HG03097 (cell line): Measurements from ENCODE around the gene SETDB1.
A peak's percentile ranks its signal among the peaks of the same experiment; 100 is the strongest.
"Not testable (repeated sequence)": the region's sequence is repeated elsewhere in the genome, so short reads cannot be mapped to it uniquely, and the experiment has no call there.

ENCODE experiments used
- ATAC-seq: cut with Tn5 transposase; IDR thresholded peaks from one replicate; pipeline ENCODE4 v1.9.1; 2021; ENCODE audit not compliant: unreplicated experiment, low FRiP score

Gene SETDB1

DNA sequence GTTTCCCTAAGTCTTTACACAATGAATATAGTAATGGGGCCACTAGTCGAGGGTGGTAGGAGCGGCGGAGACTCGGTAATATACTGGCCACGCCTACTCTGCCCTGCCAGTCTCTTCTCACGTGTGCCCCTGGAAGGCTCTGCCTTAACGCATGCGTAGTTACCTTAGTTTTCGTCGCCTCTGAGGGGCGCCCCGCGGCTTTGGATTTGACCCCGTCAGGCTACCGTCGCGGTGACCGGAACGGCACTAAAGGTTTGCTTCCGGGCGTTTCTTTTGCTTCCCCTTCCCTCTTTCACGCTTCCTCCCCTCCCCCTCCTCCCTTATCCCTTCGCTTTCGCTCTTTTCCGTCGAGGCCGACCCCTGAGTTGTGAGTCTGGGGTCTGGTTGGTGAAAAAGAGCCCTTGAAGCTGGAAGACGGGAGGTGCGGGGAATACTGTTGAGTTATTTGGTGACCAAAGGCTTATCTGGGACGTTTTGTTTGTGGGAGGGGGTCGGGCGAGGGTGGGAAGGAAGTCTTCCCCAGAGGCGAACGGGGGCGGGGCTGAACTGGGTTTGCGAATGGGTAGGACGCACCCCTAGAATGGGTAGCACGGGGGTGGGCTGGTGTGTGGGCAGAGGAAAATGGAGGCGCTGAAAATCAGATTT lies at the start of gene SETDB1:
Gene SETDB1 (plus strand): TSS at position 267 of the 645 bp plus-strand sequence. CDS start 1,352 bp downstream, outside the sequence.
- peak; percentile 90 for ATAC-seq

DNA sequence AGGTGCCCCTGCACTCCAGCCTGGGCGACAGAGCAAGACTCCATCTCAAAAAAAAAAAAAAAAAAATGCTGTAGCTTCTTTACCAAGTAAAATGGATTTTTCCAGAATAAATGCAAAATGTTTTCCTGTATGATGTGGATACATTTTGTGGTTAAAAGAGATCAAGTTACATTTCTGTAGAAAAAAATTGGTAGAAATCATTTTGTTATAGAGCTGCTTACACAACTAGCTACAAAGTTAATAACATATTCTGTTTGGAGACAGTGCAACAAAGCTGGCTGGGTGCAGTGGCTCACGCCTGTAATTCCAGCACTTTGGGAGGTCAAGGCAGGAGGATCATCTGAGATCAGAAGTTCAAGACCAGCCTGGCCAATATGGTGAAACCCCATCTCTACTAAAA lies 47.2 kb upstream of the SETDB1 start:
- ATAC-seq: not testable (repeated sequence)

DNA sequence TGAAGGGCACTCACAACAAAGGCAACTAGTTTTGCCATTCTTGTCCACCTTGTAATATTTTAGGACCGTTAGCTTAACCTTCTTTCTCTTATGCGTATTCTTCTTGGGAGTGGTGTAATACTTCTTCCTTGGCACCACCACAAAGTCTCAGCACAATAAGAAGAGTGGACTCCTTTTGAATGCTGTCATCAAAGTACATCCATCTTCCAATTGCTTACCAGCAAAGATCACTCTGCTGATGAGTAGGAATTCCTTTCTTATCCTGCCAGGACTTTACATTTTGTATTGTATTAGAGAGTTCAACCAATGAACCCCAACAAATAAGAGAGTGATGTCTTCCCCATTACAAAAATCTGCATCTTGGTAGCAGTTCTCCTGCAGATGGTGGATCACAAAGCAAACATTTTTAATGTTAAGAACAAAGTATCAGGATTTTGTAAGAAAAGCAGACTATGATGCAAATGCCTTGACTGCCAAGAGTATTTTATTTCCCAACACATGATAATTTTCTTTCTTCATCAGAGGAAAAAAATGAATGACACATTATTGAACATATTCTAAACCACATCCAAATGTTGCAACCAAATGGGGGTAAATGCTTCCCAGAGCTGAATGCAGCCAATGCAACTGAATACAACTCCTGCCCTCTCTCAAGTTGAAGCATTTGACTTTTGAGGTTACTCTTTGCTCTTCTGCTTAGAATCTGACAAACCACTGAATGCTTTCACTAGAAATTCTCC lies 44.7 kb upstream of the SETDB1 start:
- ATAC-seq: no peak

DNA sequence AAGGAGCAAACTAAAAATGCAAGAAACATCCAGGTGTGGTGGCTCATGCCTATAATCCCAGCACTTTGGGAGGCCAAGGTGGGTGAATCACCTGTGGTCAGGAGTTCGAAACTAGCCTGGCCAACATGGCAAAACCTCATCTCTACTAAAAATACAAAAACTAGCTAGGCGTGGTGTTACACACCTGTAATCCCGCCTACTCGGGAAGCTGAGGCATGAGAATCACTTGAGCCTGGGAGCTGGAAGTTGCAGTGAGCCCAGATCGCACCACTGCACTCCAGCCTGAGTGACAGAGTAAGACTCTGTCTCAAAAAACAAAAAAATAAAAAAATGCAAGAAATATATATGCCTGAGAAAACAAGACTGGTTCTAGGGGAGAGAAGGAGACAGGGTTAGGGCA lies 43.0 kb upstream of the SETDB1 start:
- not testable (repeated sequence) for ATAC-seq

DNA sequence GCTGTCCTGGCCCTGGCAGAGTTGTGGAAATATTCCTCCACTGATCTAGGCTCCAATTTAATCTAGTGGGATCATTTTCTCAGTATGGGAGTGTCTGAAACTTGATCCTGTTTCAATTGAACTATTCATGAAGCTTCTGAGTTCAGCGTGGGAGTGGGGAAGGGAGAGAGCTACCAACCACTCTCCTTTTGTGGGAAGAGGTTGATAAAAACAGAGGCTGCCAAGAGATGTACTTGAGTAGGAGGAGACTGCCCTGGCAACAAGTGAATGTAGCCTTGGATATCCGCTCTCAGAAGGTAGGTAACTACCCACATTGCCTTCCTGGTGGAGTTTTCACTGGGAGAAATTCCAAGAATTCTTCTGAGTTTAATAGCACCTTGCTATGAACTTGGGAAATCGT lies 39.1 kb upstream of the SETDB1 start, which contains the start of gene CTXND2:
Gene CTXND2 (plus strand): TSS at position 119 of the 400 bp plus-strand sequence. CDS start 25,179 bp downstream, outside the sequence.
- no peak for ATAC-seq

DNA sequence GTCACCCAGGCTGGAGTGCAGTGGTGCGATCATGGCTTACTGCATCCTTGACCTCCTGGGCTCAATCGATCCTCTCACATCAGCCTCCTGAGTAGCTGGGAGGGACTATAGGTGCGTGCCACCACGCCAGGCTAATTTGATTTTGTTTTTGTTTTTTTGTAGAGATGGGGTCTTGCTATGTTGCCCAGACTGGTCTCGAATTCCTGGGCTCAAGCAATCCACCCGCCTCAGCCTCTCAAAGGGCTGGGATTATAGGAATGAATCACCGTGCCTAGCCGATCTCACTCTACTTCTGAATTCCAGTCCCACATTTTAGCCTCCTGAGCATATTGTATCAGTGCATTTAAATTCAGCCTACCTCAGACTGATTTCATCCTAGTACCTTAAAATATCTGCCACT lies 37.4 kb upstream of the SETDB1 start:
- no peak for ATAC-seq

DNA sequence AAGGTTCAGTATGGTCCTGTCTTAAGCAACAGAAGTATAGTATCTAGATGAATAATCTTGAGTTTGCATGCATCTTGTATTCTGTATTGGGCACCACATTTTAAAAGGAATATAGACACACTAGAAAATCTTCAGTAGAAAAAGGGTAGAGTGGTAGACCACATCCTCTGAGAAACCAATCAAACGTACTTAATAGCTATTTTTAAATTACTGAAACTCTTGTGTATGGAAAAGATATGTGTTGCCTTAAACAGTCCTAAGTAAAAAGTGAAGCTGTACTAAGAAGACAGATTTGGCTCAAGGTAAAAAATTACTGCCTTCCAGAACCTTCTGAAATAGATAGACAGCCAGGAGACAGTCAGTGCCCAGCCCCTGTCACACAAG lies 36.1 kb upstream of the SETDB1 start:
- ATAC-seq: no peak

DNA sequence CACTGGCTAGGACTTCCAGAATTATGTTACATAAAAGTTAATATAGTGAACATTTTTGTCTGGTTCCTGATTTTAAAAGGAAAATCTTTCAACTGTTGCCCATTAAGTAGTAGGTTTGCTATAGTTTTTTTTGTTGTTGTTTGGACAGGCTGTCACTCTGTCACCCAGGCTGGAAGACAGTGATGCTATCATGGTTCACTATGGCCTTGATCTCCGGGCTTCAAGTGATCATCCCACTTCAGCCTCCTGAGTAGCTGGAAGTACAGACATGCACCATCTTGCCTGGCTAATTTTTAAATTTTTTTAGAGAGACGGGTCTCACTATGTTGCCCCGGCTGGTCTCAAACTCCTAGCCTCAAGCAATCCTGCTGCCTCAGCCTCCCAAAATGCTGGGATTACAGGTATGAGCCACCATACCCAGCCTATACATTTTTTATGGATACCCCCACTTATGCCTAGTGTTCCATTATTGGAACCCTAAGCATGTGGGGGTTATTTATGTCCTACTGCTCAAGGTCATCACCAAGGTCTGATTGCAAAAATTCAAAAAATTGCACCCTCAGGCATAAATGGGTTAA lies 32.7 kb upstream of the SETDB1 start:
- ATAC-seq: no peak

DNA sequence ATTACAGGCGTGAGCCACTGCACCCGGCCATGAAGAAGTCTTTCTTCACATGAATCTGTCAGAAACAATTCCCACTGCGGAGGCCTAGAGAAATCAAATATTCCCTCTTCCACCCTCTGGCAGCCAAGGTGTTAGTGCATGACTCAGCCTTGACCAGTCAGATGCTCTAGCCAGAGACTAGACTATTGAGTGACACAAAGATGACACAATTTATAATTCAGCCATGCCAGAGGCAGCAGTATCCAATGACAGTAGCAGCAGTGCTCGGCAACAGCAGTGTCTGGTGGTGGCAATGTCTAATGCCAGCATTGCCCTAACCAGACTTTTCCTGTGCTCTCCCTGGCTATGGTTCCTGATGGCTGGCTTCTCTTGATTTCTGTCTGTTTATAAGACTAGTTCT lies 30.5 kb upstream of the SETDB1 start:
- no peak for ATAC-seq

DNA sequence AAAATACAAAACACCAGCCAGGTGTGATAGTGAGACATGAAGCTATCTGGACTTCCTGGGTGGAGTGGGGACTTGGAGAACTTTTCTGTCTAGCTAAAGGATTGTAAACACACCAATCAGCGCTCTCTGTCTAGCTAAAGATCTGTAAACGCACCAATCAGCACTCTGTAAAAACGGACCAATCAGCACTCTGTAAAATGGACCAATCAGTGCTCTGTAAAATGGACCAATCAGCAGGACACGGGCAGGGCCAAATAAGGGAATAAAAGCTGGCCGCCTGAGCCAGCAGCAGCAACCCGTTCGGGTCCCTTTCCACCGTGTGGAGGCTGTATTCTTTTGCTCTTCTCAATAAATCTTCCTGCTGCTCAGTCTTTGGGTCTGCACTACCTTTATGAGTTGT lies 26.4 kb upstream of the SETDB1 start:
- not testable (repeated sequence) for ATAC-seq

DNA sequence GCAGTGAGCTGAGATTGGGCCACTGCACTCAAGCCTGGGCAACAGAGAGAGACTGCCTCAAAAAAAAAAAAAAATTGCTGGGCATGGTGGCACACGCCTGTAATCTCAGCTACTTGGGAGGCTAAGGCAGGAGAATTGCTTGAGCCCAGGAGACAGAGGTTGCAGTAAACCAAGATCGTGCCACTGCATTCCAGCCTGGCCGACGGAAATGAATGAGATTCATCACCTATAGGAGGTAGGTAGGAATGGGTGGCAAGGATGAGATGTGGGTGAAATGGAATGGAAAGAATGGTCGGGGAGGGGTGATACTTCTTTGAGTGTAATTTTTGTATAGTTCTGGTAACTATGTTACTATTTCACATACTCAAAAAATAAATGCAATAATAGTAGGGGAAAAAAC lies 23.8 kb upstream of the SETDB1 start:
- ATAC-seq: no peak

DNA sequence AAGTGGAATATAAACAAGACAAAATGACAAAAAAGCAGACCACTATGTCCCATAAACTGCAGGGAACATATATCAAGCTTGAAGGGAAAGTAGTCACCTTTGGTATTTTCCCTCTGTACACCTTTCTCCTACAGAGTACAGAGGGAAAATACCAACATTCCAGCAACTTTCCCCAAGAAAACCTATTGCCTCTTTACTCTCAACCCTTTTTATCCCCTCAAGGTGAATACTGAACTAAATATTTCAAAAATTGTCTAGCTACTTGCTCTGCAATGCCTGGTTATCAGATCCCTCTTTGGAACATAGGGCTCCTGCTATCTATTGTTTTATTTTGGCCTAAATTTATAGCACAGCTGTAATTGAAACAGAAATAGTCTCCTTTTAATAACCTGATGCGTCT lies 23.4 kb upstream of the SETDB1 start:
- no peak for ATAC-seq

DNA sequence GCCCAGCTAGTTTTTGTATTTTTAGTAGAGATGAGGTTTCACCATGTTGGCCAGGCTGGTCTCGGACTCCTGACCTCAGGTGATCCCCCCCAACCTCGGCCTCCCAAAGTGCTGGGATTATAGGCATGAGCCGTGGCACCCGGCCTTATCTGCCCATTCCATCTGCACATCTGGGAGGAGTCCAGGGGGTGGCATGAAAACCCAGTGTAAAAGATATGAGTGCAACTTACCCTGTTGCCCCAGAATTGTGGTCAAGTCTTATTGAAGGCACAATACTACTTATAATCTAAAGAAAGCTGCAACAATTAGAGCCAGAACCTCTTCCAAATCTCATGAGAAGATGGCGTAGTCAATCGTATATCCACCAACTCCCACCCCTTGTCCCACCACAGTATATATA lies 20.9 kb upstream of the SETDB1 start:
- no peak for ATAC-seq

DNA sequence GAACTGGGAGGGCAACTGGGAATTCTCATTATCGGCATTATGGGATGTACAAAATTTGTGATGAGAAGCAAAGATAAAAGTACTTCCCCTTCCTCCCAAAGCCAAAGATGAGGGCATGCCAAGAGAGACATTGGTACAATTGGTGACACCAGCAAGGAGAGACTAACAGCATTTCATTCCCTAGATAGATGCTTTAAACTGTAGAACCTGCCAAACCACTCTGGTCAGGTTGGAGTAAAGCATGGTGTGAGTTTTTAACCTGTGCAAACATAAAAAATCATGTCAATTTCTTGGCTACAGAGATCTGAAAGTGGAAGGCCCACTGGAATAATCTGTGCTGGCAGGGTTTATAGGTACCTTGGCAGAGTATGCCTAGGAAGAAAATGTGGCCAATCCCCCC lies 19.8 kb upstream of the SETDB1 start:
- ATAC-seq: no peak

DNA sequence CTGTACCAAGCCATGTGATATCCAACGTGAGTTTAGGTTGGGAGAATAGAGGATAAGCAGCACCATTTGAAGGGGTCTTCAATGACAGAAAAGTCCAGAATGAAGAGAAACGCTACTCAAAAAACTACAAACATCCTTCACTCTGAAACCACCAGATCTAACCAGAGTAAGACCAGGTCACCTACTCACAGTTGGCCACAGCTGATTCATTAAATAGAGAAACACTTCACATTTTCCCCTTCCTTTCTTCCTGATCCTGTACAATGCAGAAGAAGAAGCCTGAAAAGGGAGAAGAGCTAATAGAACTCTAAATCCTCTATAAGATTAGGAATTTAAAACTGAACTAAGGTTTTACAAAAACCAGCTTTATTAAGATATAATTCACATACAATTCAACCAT lies 19.4 kb upstream of the SETDB1 start:
- ATAC-seq: no peak

DNA sequence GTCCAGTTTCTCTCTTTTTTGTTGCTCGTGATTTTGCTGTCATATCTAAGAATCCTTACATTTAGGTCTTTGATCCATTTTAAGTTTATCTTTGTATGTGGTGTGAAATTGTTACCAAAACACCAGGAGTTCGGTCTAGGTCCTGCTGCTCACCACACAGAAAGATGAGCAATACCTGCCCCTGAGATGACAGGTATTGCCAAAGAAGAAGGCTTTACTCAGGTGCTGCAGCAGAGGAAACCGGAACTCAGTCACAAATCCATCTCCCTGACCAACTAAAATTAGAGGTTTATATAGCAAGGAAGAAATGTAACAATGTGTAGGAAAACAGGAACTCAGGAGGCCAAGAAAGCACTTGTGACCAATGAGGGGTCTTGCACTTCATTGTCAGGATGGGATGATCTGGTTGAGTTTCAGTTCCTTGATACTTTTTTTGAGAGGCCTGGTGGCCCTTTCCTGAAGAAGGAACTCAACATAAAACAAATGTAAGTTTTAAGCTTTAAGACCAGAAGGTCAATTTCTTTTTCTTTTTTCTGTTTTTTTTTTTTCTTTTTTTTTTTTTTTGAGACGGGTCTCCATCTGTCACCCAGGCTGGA lies 16.5 kb upstream of the SETDB1 start:
- no peak for ATAC-seq

DNA sequence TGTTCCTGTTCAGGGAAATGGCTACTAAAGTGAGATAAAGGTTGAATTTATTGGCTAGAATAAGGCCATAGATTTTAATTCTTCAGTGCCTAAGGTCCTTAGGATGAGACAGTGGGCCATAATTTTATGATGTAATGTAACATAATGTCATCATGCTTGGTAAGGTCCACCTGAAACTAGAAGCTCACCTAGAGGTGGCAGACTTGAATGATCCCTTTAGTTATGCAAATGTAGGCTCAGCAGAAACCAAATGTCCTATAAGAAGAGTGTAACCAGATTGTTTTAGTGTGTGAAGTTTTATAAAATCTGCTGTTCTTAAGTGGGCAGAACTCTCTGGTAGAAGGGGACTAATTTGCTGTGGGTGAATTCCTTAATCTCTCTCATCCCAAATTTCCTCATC lies 13.5 kb upstream of the SETDB1 start:
- no peak for ATAC-seq

DNA sequence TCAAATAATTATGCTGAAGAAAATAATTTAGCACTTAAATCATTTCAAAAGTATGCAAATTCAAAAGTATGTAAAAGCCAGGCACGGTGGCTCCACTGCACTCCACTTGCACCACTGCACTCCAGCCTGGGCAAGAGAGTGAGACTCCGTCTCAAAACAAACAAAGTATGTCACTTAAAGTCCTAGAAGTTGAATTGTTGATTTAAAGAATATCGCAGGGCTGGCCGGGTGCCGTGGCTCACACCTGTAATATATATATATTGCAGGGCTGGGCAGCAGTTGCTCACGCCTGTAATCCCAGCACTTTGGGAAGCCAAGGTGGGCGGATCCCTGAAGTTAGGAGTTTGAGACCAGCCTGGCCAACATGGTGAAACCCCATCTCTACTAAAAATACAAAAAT lies 8.8 kb upstream of the SETDB1 start:
- no peak for ATAC-seq

DNA sequence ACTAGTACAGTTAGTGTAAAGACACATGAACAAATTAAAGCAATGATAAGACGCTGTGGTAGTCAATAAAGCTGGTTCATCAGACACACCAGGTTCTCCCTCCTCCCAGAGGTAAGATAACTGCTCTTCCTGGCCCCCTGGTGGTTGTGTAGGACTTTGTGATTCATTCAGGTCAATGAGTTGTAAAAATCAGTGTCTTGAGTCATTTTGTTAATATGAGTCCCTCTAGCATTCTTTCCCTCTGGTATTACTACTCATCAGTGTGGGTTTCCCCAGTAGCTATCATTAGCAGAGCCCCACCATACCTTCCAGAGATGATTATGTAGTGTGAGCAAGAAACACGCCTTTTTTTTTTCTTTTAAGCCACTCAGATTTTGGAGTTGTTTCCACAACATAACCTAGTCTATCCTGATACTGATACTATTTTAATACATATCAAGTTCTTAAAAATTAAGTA lies 3.6 kb upstream of the SETDB1 start:
- no peak for ATAC-seq

DNA sequence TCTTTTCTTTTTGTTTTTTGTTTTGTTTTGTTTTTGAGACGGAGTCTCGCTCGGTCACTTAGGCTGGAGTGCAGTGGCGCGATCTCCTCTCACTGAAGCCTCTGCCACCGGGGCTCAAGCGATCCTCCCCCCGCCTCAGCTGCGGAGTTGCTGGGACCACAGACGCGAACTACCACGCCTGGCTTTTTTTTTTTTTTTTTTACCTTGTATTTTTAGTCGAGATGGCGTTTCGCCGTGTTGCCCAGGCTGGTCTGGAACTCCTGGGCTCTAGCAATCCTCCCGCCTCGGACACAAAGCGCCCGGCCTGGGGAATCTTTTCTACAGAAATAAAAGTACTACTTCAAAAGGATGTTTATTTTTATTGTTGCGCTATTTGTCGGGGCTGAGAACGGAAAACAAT lies 1.1 kb upstream of the SETDB1 start:
- no peak for ATAC-seq

DNA sequence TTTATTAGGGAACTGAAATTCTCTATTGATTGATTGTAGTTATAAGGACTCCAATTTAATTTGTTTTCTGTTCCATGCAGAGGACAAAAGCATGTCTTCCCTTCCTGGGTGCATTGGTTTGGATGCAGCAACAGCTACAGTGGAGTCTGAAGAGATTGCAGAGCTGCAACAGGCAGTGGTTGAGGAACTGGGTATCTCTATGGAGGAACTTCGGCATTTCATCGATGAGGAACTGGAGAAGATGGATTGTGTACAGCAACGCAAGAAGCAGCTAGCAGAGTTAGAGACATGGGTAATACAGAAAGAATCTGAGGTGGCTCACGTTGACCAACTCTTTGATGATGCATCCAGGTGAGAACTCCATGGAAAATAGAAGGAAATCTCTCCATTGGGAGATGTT lies 1.5 kb downstream of the SETDB1 start:
- no peak for ATAC-seq
